ENCODE measurements around the gene CERS6. TPM values are rescaled to one million over a fixed set of nuclear protein-coding genes. Genes with fewer than 3 reads are reported as not detected.

The CERS6 gene
- total RNA-seq, 4 donors from 2014 or later: 45.0 to 61.2 (median 56.4) TPM

GRCh38 chr2:168466834-168467565 lies 10.9 kb downstream of the CERS6 start:
- Histone ChIP-seq H3K27me3 (no peaks in the 10 kb centered on the region), H3K9me3 (no peaks in the 10 kb centered on the region), H3K36me3 (no peaks in the 10 kb centered on the region), H3K4me1 (peaks cover 6 to 78% (median 13%) of the 10 kb centered on the region in 3 donors), H3K4me3 (peak overlapping the region in 1 of 2 donors; percentile 17), H3K27ac (peak overlapping the region; percentile 7 to 58 (median 36))
- peak; percentile 25 for TF ChIP-seq POLR2AphosphoS5 (IDR thresholded peaks at IDR 0.05)
- TF ChIP-seq EP300 (IDR thresholded peaks at IDR 0.05): no peak
- WGBS, 2 donors (ENCODE audit: low coverage in 1 of 2): 15 to 23% methylated on average over 3 of the region's 3 CpGs
- no peak for ATAC-seq

GRCh38 chr2:168467729-168468128 lies 11.7 kb downstream of the CERS6 start:
- no peak overlapping the region for H3K4me3 ChIP-seq
- no peaks in the 10 kb centered on the region for H3K27me3 ChIP-seq
- no peaks in the 10 kb centered on the region for H3K9me3 ChIP-seq
- H3K4me1 ChIP-seq: peaks cover 6 to 81% (median 13%) of the 10 kb centered on the region in 3 donors
- no peak for TF ChIP-seq CTCF (IDR thresholded peaks at IDR 0.05)
- no peak for TF ChIP-seq EP300 (IDR thresholded peaks at IDR 0.05)
- TF ChIP-seq POLR2A (IDR thresholded peaks at IDR 0.05): no peak
- TF ChIP-seq POLR2AphosphoS5 (IDR thresholded peaks at IDR 0.05): no peak
- no peaks in the 10 kb centered on the region for H3K36me3 ChIP-seq
- no peak for ATAC-seq
- H3K27ac ChIP-seq: peak overlapping the region in 2 of 4 donors; percentile 34 to 58
- WGBS, 2 donors (ENCODE audit: low coverage in 1 of 2): 75 to 78% methylated on average over 2 of the region's 2 CpGs

- H3K9me3 ChIP-seq: no peaks in the 10 kb centered on the region
- no peak for ATAC-seq
- TF ChIP-seq POLR2A (IDR thresholded peaks at IDR 0.05) (no peak), POLR2AphosphoS5 (IDR thresholded peaks at IDR 0.05) (no peak), EP300 (IDR thresholded peaks at IDR 0.05) (no peak), CTCF (IDR thresholded peaks at IDR 0.05) (no peak)
- H3K27me3 ChIP-seq: no peaks in the 10 kb centered on the region
- H3K4me3 ChIP-seq: no peak overlapping the region
- H3K4me1 ChIP-seq: peaks cover 6 to 79% (median 13%) of the 10 kb centered on the region in 3 donors
- H3K27ac ChIP-seq: no peak overlapping the region
- no peaks in the 10 kb centered on the region for H3K36me3 ChIP-seq
These were observed 12.3 kb downstream of the CERS6 start for GRCh38 chr2:168468354-168468753.

GRCh38 chr2:168469281-168469988 lies 13.4 kb downstream of the CERS6 start:
- peaks cover 6 to 74% (median 13%) of the 10 kb centered on the region in 3 donors for H3K4me1 ChIP-seq
- TF ChIP-seq POLR2A (IDR thresholded peaks at IDR 0.05): no peak
- no peak for TF ChIP-seq CTCF (IDR thresholded peaks at IDR 0.05)
- TF ChIP-seq POLR2AphosphoS5 (IDR thresholded peaks at IDR 0.05): no peak
- TF ChIP-seq EP300 (IDR thresholded peaks at IDR 0.05): no peak
- no peaks in the 10 kb centered on the region for H3K36me3 ChIP-seq
- no peak overlapping the region for H3K27ac ChIP-seq
- H3K9me3 ChIP-seq: no peaks in the 10 kb centered on the region
- WGBS, 2 donors (ENCODE audit: low coverage in 1 of 2): 90 to 92% methylated on average over 3 of the region's 3 CpGs
- no peaks in the 10 kb centered on the region for H3K27me3 ChIP-seq
- no peak for ATAC-seq
- no peak overlapping the region for H3K4me3 ChIP-seq

- no peak for TF ChIP-seq POLR2A (IDR thresholded peaks at IDR 0.05)
- Histone ChIP-seq H3K4me3 (no peak overlapping the region), H3K4me1 (peaks cover 6 to 68% (median 13%) of the 10 kb centered on the region in 3 donors), H3K9me3 (no peaks in the 10 kb centered on the region), H3K36me3 (no peaks in the 10 kb centered on the region), H3K27ac (peak overlapping the region in 3 of 4 donors; percentile 50 to 52 (median 52)), H3K27me3 (no peaks in the 10 kb centered on the region)
- 55 to 86% methylated on average over 3 of the region's 4 CpGs for WGBS, 2 donors (ENCODE audit: low coverage in 1 of 2)
- no peak for ATAC-seq
These were observed 14.5 kb downstream of the CERS6 start for GRCh38 chr2:168470320-168471162.
